ENCODE measurements around the gene FHL1.

FHL1 gene

GRCh38 chrX:136171420-136171819, 24.1 kb downstream of the FHL1 start:
- Histone ChIP-seq H3K4me1 (ENCODE audit: insufficient read depth, insufficient read length) (no peaks in the 10 kb centered on the region), H3K4me3 (ENCODE audit: insufficient read length, low read depth) (no peak overlapping the region)

GRCh38 chrX:136176399-136176825, 29.1 kb downstream of the FHL1 start:
- Histone ChIP-seq H3K9ac (ENCODE audit: insufficient read length, low read depth) (no peak overlapping the region), H3K4me3 (ENCODE audit: insufficient read length, low read depth) (no peak overlapping the region), H3K36me3 (ENCODE audit: insufficient read depth, insufficient read length, low read length) (no peaks in the 10 kb centered on the region), H3K9me3 (ENCODE audit: insufficient read depth, low read length) (no peaks in the 10 kb centered on the region), H3K4me1 (ENCODE audit: insufficient read depth, insufficient read length) (no peaks in the 10 kb centered on the region), H3K27me3 (ENCODE audit: insufficient read depth, insufficient read length) (no peaks in the 10 kb centered on the region)
- TF ChIP-seq YY1 (IDR thresholded peaks at IDR 0.05; ENCODE audit: insufficient read depth, insufficient read length) (no peak), ZNF274 (IDR thresholded peaks at IDR 0.05; ENCODE audit: low read depth, low read length) (no peak), SUZ12 (IDR thresholded peaks at IDR 0.05; ENCODE audit: extremely low read depth, insufficient read depth, insufficient read length) (no peak)
- DNase-seq (ENCODE audit: low read depth, low spot score), result no peak

More at GRCh38 chrX:136171420-136171819, 24.1 kb downstream of the FHL1 start:
- no peaks in the 10 kb centered on the region for H3K36me3 ChIP-seq (ENCODE audit: insufficient read depth, insufficient read length, low read length)
- no peaks in the 10 kb centered on the region for H3K27me3 ChIP-seq (ENCODE audit: insufficient read depth, insufficient read length)
- no peaks in the 10 kb centered on the region for H3K9me3 ChIP-seq (ENCODE audit: insufficient read depth, low read length)
- DNase-seq (ENCODE audit: low read depth, low spot score), result no peak
- no peak for TF ChIP-seq SUZ12 (IDR thresholded peaks at IDR 0.05; ENCODE audit: extremely low read depth, insufficient read depth, insufficient read length)
- TF ChIP-seq ZNF274 (IDR thresholded peaks at IDR 0.05; ENCODE audit: low read depth, low read length), result no peak
- TF ChIP-seq YY1 (IDR thresholded peaks at IDR 0.05; ENCODE audit: insufficient read depth, insufficient read length), result no peak
- no peak overlapping the region for H3K9ac ChIP-seq (ENCODE audit: insufficient read length, low read depth)

GRCh38 chrX:136179133-136179532, 31.8 kb downstream of the FHL1 start:
- no peaks in the 10 kb centered on the region for H3K27me3 ChIP-seq (ENCODE audit: insufficient read depth, insufficient read length)
- TF ChIP-seq SUZ12 (IDR thresholded peaks at IDR 0.05; ENCODE audit: extremely low read depth, insufficient read depth, insufficient read length), result no peak
- TF ChIP-seq ZNF274 (IDR thresholded peaks at IDR 0.05; ENCODE audit: low read depth, low read length), result no peak
- no peak for TF ChIP-seq YY1 (IDR thresholded peaks at IDR 0.05; ENCODE audit: insufficient read depth, insufficient read length)
- H3K9me3 ChIP-seq (ENCODE audit: insufficient read depth, low read length), result no peaks in the 10 kb centered on the region
- DNase-seq (ENCODE audit: low read depth, low spot score), result no peak
- no peaks in the 10 kb centered on the region for H3K4me1 ChIP-seq (ENCODE audit: insufficient read depth, insufficient read length)
- H3K4me3 ChIP-seq (ENCODE audit: insufficient read length, low read depth), result no peak overlapping the region
- no peaks in the 10 kb centered on the region for H3K36me3 ChIP-seq (ENCODE audit: insufficient read depth, insufficient read length, low read length)
- H3K9ac ChIP-seq (ENCODE audit: insufficient read length, low read depth), result no peak overlapping the region

- TF ChIP-seq YY1 (IDR thresholded peaks at IDR 0.05; ENCODE audit: insufficient read depth, insufficient read length), result no peak
- no peak for TF ChIP-seq SUZ12 (IDR thresholded peaks at IDR 0.05; ENCODE audit: extremely low read depth, insufficient read depth, insufficient read length)
- no peak for TF ChIP-seq ZNF274 (IDR thresholded peaks at IDR 0.05; ENCODE audit: low read depth, low read length)
- Histone ChIP-seq H3K36me3 (ENCODE audit: insufficient read depth, insufficient read length, low read length) (no peaks in the 10 kb centered on the region), H3K4me1 (ENCODE audit: insufficient read depth, insufficient read length) (no peaks in the 10 kb centered on the region), H3K9ac (ENCODE audit: insufficient read length, low read depth) (no peak overlapping the region), H3K27me3 (ENCODE audit: insufficient read depth, insufficient read length) (no peaks in the 10 kb centered on the region), H3K9me3 (ENCODE audit: insufficient read depth, low read length) (no peaks in the 10 kb centered on the region), H3K4me3 (ENCODE audit: insufficient read length, low read depth) (no peak overlapping the region)
- DNase-seq (ENCODE audit: low read depth, low spot score), result no peak
Observed at GRCh38 chrX:136182414-136182813, 35.1 kb downstream of the FHL1 start.

GRCh38 chrX:136183172-136183571, 35.8 kb downstream of the FHL1 start:
- Histone ChIP-seq H3K36me3 (ENCODE audit: insufficient read depth, insufficient read length, low read length) (no peaks in the 10 kb centered on the region), H3K9me3 (ENCODE audit: insufficient read depth, low read length) (no peaks in the 10 kb centered on the region), H3K4me1 (ENCODE audit: insufficient read depth, insufficient read length) (no peaks in the 10 kb centered on the region), H3K9ac (ENCODE audit: insufficient read length, low read depth) (no peak overlapping the region), H3K4me3 (ENCODE audit: insufficient read length, low read depth) (no peak overlapping the region), H3K27me3 (ENCODE audit: insufficient read depth, insufficient read length) (no peaks in the 10 kb centered on the region)
- DNase-seq (ENCODE audit: low read depth, low spot score), result no peak
- TF ChIP-seq ZNF274 (IDR thresholded peaks at IDR 0.05; ENCODE audit: low read depth, low read length) (no peak), SUZ12 (IDR thresholded peaks at IDR 0.05; ENCODE audit: extremely low read depth, insufficient read depth, insufficient read length) (no peak), YY1 (IDR thresholded peaks at IDR 0.05; ENCODE audit: insufficient read depth, insufficient read length) (no peak)

- H3K9me3 ChIP-seq (ENCODE audit: insufficient read depth, low read length), result no peaks in the 10 kb centered on the region
Observed at GRCh38 chrX:136183917-136184316, 36.6 kb downstream of the FHL1 start.

GRCh38 chrX:136185401-136186022, 38.2 kb downstream of the FHL1 start:
- Histone ChIP-seq H3K9ac (ENCODE audit: insufficient read length, low read depth) (no peak overlapping the region), H3K27me3 (ENCODE audit: insufficient read depth, insufficient read length) (no peaks in the 10 kb centered on the region), H3K36me3 (ENCODE audit: insufficient read depth, insufficient read length, low read length) (no peaks in the 10 kb centered on the region), H3K4me1 (ENCODE audit: insufficient read depth, insufficient read length) (no peaks in the 10 kb centered on the region), H3K4me3 (ENCODE audit: insufficient read length, low read depth) (no peak overlapping the region), H3K9me3 (ENCODE audit: insufficient read depth, low read length) (no peaks in the 10 kb centered on the region)
- TF ChIP-seq YY1 (IDR thresholded peaks at IDR 0.05; ENCODE audit: insufficient read depth, insufficient read length) (no peak), SUZ12 (IDR thresholded peaks at IDR 0.05; ENCODE audit: extremely low read depth, insufficient read depth, insufficient read length) (no peak), ZNF274 (IDR thresholded peaks at IDR 0.05; ENCODE audit: low read depth, low read length) (no peak)
- no peak for DNase-seq (ENCODE audit: low read depth, low spot score)

More at GRCh38 chrX:136183917-136184316, 36.6 kb downstream of the FHL1 start:
- TF ChIP-seq YY1 (IDR thresholded peaks at IDR 0.05; ENCODE audit: insufficient read depth, insufficient read length) (no peak), SUZ12 (IDR thresholded peaks at IDR 0.05; ENCODE audit: extremely low read depth, insufficient read depth, insufficient read length) (no peak), ZNF274 (IDR thresholded peaks at IDR 0.05; ENCODE audit: low read depth, low read length) (no peak)
- DNase-seq (ENCODE audit: low read depth, low spot score), result no peak
- no peaks in the 10 kb centered on the region for H3K36me3 ChIP-seq (ENCODE audit: insufficient read depth, insufficient read length, low read length)
- H3K27me3 ChIP-seq (ENCODE audit: insufficient read depth, insufficient read length), result no peaks in the 10 kb centered on the region
- H3K4me3 ChIP-seq (ENCODE audit: insufficient read length, low read depth), result no peak overlapping the region
- H3K4me1 ChIP-seq (ENCODE audit: insufficient read depth, insufficient read length), result no peaks in the 10 kb centered on the region
- no peak overlapping the region for H3K9ac ChIP-seq (ENCODE audit: insufficient read length, low read depth)

All from NT2/D1 (cell line).